Activated naive CD8-positive, alpha-beta T cell treated with anti-CD3 and anti-CD28 coated beads, Interleukin-2, amount 10 ng/mL, durations not matched to agents 7 days and 5 days (primary cell): ENCODE measurements around the gene FST. TPM values are rescaled to one million over a fixed set of nuclear protein-coding genes. Genes with fewer than 3 reads are reported as not detected.
A peak's percentile ranks its signal among the peaks of the same experiment; 100 is the strongest.

Source experiments
- ATAC-seq: fragments of 150-1000 bp; cut with Tn5 transposase; one replicate; pipeline ENCODE4 v1.10.0; 2021; ENCODE audit warnings: low read depth, moderate library complexity
- POLR2A ChIA-PET: fragments of 350-600 bp; sonication (Branson Sonifier 250); formaldehyde crosslinking; loops from one replicate; lab custom pipeline; 2021; ENCODE audit warnings: antibody characterized with exemption; lab: Charles Lee
- DNase-seq: peaks from one replicate; pipeline ENCODE4 v3.0.0; 2021
- H3K27ac Mint-ChIP-seq: one replicate; pipeline ENCODE4 v1.8.0; 2022; ENCODE audit warnings: mild to moderate bottlenecking, mixed read lengths
- H3K27me3 Mint-ChIP-seq: one replicate; pipeline ENCODE4 v1.8.0; 2022; ENCODE audit warnings: mild to moderate bottlenecking, moderate library complexity, mixed read lengths
- H3K36me3 Mint-ChIP-seq: one replicate; pipeline ENCODE4 v1.8.0; 2021; ENCODE audit warnings: mild to moderate bottlenecking, mixed read lengths
- H3K4me1 Mint-ChIP-seq: one replicate; pipeline ENCODE4 v1.8.0; 2021; ENCODE audit warnings: mixed read lengths
- H3K4me3 Mint-ChIP-seq: one replicate; pipeline ENCODE4 v1.8.0; 2022; ENCODE audit warnings: mild to moderate bottlenecking, moderate library complexity, mixed read lengths
- H3K9me3 Mint-ChIP-seq: one replicate; pipeline ENCODE4 v1.8.0; 2021; ENCODE audit warnings: mixed read lengths
- total RNA-seq, 2 experiments: library from RNA; stranded (reverse); gene quantifications; one replicate each; pipeline ENCODE4 v1.2.3, GENCODE V29; 2021

FST gene
- total RNA-seq, 2 experiments from 2014 or later, result 0.28 TPM; not detected in 1

DNA sequence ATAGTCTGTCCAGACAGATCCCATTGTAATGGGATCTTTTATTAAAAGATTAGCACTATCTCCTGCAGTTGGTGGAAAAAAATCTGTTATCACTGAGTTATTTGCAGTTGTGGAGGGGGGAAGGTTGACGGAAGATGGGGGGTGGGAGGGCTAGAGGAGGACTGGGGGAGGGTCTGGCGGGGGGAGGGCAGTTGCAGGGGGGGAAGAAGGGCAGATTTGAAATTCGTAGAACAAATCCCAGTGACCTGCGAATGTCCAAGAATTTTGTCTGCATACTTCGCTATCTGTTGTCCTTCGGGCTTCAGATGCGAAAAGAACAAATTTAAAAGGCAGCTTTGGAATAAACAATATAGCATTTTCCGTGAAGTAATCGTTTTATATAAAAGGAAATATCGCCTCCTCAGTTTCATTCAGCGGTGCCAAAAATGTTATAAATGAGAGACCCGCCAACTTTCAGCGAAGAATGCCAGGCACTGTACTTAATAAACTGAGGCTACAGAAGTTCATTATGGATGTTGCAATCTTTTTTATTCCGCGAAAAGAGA lies 1.3 kb upstream of the FST start:
- ATAC-seq (no peak), DNase-seq (no peak)
- Mint-ChIP-seq H3K4me3 (peak overlapping the region; percentile 77), H3K27ac (no peak overlapping the region), H3K27me3 (peaks cover 66% of the 10 kb centered on the region), H3K36me3 (no peaks in the 10 kb centered on the region), H3K9me3 (no peaks in the 10 kb centered on the region), H3K4me1 (peaks cover 21% of the 10 kb centered on the region)
- POLR2A ChIA-PET, result no interaction called here

DNA sequence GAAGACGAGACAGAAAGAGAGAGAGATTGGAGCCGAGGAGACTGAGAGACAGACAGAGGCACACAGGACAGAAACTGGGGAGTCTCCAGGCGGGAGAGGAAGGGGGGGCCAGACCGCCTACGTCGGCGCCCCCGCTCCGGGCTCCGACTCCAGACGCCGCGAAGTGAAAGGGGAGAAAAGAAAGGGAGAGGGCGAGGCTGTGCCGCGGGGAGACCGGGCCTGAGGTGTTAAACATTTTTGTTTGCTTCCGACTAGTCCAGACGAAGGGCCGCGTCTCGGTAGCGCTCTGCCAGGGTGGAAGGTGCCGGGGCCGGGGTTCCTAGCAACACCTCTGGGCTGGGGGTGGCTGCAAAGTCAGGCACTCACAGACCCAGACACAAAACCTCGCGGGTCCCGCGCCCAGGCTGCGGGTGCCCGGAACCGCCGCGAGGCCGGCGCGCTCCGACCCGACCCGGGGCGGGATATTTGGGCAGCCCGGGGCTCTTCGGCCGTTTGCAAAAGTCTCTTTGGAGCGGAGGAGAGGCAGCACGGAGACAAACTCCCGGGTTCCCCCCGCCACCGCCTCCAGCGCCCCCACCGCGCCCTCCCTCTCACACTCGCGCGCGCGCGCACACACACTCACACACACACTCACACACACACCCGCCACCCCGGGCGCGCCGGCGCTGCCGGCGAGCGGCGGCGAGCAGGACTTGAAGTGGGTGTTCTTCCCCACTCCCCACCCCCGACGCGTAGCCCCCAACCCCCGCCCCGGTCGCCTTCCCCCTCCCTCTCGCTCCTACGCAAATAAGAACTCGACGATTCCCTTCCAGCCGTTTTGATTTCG lies 626 bp upstream of the FST start:
- Mint-ChIP-seq H3K27ac (no peak overlapping the region), H3K9me3 (no peaks in the 10 kb centered on the region), H3K4me1 (peaks cover 21% of the 10 kb centered on the region), H3K4me3 (peak overlapping the region; percentile 77), H3K27me3 (peaks cover 62% of the 10 kb centered on the region), H3K36me3 (no peaks in the 10 kb centered on the region)
- ATAC-seq, result peak; percentile 12
- POLR2A ChIA-PET, result no interaction called here
- DNase-seq, result peak; percentile 53

DNA sequence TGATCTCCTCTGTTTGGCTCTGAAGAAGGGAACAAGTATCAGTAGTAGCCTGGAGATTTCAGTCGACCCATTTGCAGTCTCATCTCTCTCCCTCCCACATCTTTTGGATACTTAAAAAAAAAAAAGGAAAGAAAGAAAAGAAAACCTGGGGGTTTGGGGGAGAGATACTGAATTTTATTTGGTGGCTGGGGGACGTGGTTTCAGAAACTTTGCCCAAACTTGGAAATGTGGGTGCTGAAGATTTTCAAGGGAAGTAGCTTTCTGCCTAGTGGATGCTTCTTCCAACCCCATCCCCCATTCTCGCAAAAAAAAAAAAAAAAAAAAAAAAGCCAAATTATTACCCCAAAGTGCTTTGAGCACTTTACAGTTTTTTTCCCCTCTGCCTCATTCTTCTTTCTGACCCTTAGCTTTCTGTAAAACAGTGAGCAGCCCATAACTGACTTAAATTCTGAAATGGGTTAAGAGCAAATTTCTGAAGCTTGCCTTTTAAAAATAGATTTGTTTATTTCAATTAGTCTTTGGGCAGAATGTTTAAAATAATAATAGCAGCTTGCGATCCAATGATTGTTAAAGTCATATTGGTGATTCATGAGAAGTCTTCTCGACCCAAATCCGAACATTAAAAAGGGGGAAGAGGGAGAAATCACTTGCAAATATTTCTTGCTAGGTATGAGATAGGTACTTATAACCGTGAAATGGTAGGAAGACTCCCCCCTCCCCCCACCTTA lies 894 bp downstream of the FST start:
- Mint-ChIP-seq H3K27ac (no peak overlapping the region), H3K9me3 (no peaks in the 10 kb centered on the region), H3K4me3 (peak overlapping the region; percentile 88), H3K36me3 (no peaks in the 10 kb centered on the region), H3K4me1 (peaks cover 21% of the 10 kb centered on the region), H3K27me3 (peaks cover 68% of the 10 kb centered on the region)
- DNase-seq (no peak), ATAC-seq (no peak)
- POLR2A ChIA-PET, result interaction anchor here (0.7 kb wide), 1 partner anchor 829 kb away, joined by 5 read pairs; the partner anchor contains the start of gene ARL15

- POLR2A ChIA-PET, result no interaction called here
- ATAC-seq (peak; percentile 78), DNase-seq (peak; percentile 78)
- H3K36me3 Mint-ChIP-seq, result no peaks in the 10 kb centered on the region
- peak overlapping the region; percentile 88 for H3K4me3 Mint-ChIP-seq
- H3K27me3 Mint-ChIP-seq, result peaks cover 62% of the 10 kb centered on the region
- H3K4me1 Mint-ChIP-seq, result peaks cover 21% of the 10 kb centered on the region
- no peaks in the 10 kb centered on the region for H3K9me3 Mint-ChIP-seq
- peak overlapping the region; percentile 46 for H3K27ac Mint-ChIP-seq
These were observed 1.7 kb downstream of the FST start for GRCh38 chr5:53481887-53482716.

- peak; percentile 44 for DNase-seq
- Mint-ChIP-seq H3K27ac (no peak overlapping the region), H3K4me3 (peak overlapping the region; percentile 88), H3K36me3 (no peaks in the 10 kb centered on the region), H3K27me3 (peaks cover 54% of the 10 kb centered on the region), H3K4me1 (peaks cover 21% of the 10 kb centered on the region), H3K9me3 (no peaks in the 10 kb centered on the region)
- ATAC-seq, result peak; percentile 10
- POLR2A ChIA-PET, result interaction anchor here (0.6 kb wide), 1 partner anchor 732 kb away, joined by 3 read pairs; no protein-coding TSS in a partner anchor
These were observed 2.5 kb downstream of the FST start for GRCh38 chr5:53482717-53483638.

DNA sequence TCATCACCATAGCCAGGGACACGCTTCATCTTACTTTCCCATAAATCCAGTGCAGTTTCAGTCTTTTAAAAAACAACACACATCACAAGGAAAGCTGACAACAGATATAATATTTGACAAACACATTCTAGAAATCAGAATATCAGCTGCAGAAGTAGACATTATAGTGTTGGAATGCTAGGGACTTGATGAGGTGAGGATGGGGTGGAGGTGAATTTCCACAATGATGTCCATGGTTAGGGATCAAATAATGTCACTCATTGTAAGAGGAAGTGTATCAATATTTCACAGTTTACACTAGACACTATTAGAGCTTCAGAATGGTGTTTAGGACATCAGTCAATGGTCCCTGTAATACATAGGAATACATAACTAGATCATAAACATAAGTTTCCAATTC lies 7.0 kb downstream of the FST start:
- H3K27me3 Mint-ChIP-seq, result peaks cover 29% of the 10 kb centered on the region
- no peaks in the 10 kb centered on the region for H3K9me3 Mint-ChIP-seq
- no peak for ATAC-seq

DNA sequence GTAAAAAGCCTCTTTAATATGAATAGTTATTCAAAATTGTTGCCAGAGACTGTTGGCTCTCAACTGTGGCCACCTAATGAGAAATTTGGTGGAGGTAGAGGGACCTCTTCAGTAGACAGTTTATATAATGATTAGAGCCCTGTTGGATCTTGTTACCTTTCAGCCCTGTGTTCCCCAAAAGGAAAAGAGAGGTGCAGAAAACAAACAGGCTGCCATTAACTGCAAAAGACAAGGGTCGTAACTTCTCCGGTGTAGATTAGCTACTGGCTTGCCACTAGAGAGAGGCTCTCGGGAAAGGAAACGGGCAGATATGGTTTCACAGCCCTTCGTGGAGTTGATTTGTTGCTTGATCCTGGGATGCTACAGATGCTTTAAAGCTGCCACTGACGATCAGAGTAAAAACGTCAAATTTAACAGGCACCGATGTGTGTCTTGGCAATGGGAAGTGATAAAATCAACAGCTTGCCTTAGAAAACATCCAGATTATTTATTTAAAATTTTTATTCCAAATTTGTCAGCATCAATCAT lies 7.8 kb downstream of the FST start:
- POLR2A ChIA-PET, result no interaction called here
- H3K27ac Mint-ChIP-seq, result no peak overlapping the region
- no peaks in the 10 kb centered on the region for H3K9me3 Mint-ChIP-seq
- no peak overlapping the region for H3K4me3 Mint-ChIP-seq
- H3K27me3 Mint-ChIP-seq, result peaks cover 25% of the 10 kb centered on the region
- H3K36me3 Mint-ChIP-seq, result no peaks in the 10 kb centered on the region
- no peak for DNase-seq
- H3K4me1 Mint-ChIP-seq, result no peaks in the 10 kb centered on the region
- ATAC-seq, result no peak

More for the DNA sequence above, 7.0 kb downstream of the FST start:
- no peaks in the 10 kb centered on the region for H3K36me3 Mint-ChIP-seq
- peaks cover 3% of the 10 kb centered on the region for H3K4me1 Mint-ChIP-seq
- no peak overlapping the region for H3K27ac Mint-ChIP-seq
- H3K4me3 Mint-ChIP-seq, result no peak overlapping the region
- no peak for DNase-seq
- POLR2A ChIA-PET, result no interaction called here

- no peak overlapping the region for H3K27ac Mint-ChIP-seq
- no peak overlapping the region for H3K4me3 Mint-ChIP-seq
- H3K4me1 Mint-ChIP-seq, result no peaks in the 10 kb centered on the region
- POLR2A ChIA-PET, result no interaction called here
- peaks cover 8% of the 10 kb centered on the region for H3K27me3 Mint-ChIP-seq
- DNase-seq (no peak), ATAC-seq (no peak)
- H3K9me3 Mint-ChIP-seq, result peaks cover 3% of the 10 kb centered on the region
- no peaks in the 10 kb centered on the region for H3K36me3 Mint-ChIP-seq
These were observed 10.3 kb downstream of the FST start for GRCh38 chr5:53490747-53491146.

DNA sequence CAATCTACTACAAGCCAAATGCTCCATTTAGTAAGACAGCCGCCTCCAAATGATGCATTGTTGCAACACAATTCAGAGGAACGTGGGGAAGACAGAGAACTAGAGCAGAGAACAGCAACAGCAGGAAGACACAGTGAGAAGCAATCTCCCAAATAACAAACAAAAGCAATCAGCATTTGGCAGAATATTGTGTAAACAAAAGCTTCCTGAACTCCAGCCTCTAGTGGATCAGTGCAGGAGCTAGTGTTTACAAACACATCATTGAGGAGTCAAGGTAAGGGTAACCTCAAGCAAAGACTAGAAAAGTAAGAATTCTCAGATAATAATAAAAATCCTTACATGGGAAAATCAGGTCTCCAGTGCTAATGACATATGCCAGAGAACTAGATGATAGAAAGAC lies 20.6 kb downstream of the FST start:
- no peak overlapping the region for H3K27ac Mint-ChIP-seq
- ATAC-seq (no peak), DNase-seq (no peak)
- H3K4me1 Mint-ChIP-seq, result no peaks in the 10 kb centered on the region
- peaks cover 21% of the 10 kb centered on the region for H3K27me3 Mint-ChIP-seq
- no peaks in the 10 kb centered on the region for H3K9me3 Mint-ChIP-seq
- no peak overlapping the region for H3K4me3 Mint-ChIP-seq
- H3K36me3 Mint-ChIP-seq, result no peaks in the 10 kb centered on the region
- POLR2A ChIA-PET, result no interaction called here

GRCh38 chr5:53503562-53504218 lies 23.3 kb downstream of the FST start:
- no peak for ATAC-seq
- Mint-ChIP-seq H3K27ac (no peak overlapping the region), H3K4me3 (no peak overlapping the region), H3K4me1 (no peaks in the 10 kb centered on the region), H3K9me3 (peaks cover 5% of the 10 kb centered on the region), H3K27me3 (peaks cover 12% of the 10 kb centered on the region), H3K36me3 (no peaks in the 10 kb centered on the region)
- DNase-seq, result no peak
- POLR2A ChIA-PET, result no interaction called here

DNA sequence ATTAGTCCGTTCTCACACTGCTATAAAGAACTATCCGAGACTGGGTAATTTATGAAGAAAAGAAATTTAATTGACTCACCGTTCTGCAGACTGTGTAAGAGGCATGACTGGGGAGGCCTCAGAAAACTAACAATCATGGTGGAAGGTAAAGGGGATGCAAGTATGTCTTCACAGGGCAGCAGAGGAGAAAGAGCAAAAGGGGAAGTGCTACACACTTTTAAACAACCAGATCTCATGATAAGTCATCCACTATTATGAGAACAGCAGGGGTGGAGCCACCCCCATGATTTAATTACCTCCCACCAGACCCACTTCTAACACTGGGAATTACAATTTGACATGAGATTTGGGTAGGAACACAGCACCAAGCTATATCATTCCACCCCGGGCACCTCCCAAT lies 26.6 kb downstream of the FST start:
- Mint-ChIP-seq H3K27ac (no peak overlapping the region), H3K9me3 (peaks cover 11% of the 10 kb centered on the region), H3K27me3 (peaks cover 15% of the 10 kb centered on the region), H3K4me3 (no peak overlapping the region), H3K36me3 (no peaks in the 10 kb centered on the region), H3K4me1 (no peaks in the 10 kb centered on the region)
- POLR2A ChIA-PET, result no interaction called here
- no peak for DNase-seq
- no peak for ATAC-seq

DNA sequence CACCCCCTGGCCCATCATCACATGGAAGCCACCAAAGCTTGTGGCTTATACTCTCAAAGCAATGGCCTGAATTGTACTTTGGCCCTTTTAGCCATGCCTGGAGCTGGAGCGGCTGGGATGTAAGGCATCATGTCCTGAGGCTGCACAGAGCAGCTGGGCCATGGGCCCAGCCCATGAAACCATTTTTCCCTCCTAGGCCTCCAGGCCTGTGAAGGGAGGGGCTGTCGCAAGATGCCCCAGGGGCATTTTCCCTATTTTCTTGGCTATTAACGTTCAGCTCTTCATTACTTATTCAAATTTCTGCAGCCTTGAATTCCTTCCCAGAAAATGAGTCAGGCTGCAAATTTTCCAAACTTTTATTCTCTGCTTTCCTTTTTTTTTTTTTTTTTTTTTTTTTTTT lies 27.7 kb downstream of the FST start:
- Mint-ChIP-seq H3K27ac (no peak overlapping the region), H3K36me3 (no peaks in the 10 kb centered on the region), H3K9me3 (peaks cover 11% of the 10 kb centered on the region), H3K4me1 (no peaks in the 10 kb centered on the region), H3K4me3 (no peak overlapping the region), H3K27me3 (peaks cover 13% of the 10 kb centered on the region)
- DNase-seq (no peak), ATAC-seq (no peak)
- POLR2A ChIA-PET, result no interaction called here
